ENCODE data around the gene LIN7C. TPM values are rescaled to one million over a fixed set of nuclear protein-coding genes. Genes with fewer than 3 reads are reported as not detected.

LIN7C gene
- total and polyA plus RNA-seq, 4 donors, result 5.2 to 43.7 (median 25.8) TPM

- H3K27ac ChIP-seq (ENCODE audit: low read depth in 1 of 2, low read length in 2 of 2), result peak overlapping the region; percentile 87 to 92
- H3K9ac ChIP-seq (ENCODE audit: low read depth in 1 of 2, low read length in 2 of 2), result peak overlapping the region; percentile 57 to 59
- peak; percentile 70 for DNase-seq (ENCODE audit: low spot score)
- no peaks in the 10 kb centered on the region for H3K9me3 ChIP-seq (ENCODE audit: control insufficient read depth in 4 of 4, low read length in 3 of 4)
- whole genome bisulfite sequencing, result under 1% methylated on average over 78 of the region's 79 CpGs
- TF ChIP-seq TAF1 (conservative IDR thresholded peaks at IDR 0.05), result no peak
- no peak for TF ChIP-seq MAX (IDR thresholded peaks at IDR 0.05)
- no peak for TF ChIP-seq ATF3 (IDR thresholded peaks at IDR 0.05)
- TF ChIP-seq RXRA (IDR thresholded peaks at IDR 0.05), result no peak
- TF ChIP-seq NR2F2 (IDR thresholded peaks at IDR 0.05), result no peak
- no peak for TF ChIP-seq JUND (IDR thresholded peaks at IDR 0.05)
- TF ChIP-seq HNF4G (IDR thresholded peaks at IDR 0.05), result no peak
- no peak for TF ChIP-seq YY1 (IDR thresholded peaks at IDR 0.05)
- no peak for TF ChIP-seq FOXA2 (IDR thresholded peaks at IDR 0.05)
- TF ChIP-seq, protein P1, sequence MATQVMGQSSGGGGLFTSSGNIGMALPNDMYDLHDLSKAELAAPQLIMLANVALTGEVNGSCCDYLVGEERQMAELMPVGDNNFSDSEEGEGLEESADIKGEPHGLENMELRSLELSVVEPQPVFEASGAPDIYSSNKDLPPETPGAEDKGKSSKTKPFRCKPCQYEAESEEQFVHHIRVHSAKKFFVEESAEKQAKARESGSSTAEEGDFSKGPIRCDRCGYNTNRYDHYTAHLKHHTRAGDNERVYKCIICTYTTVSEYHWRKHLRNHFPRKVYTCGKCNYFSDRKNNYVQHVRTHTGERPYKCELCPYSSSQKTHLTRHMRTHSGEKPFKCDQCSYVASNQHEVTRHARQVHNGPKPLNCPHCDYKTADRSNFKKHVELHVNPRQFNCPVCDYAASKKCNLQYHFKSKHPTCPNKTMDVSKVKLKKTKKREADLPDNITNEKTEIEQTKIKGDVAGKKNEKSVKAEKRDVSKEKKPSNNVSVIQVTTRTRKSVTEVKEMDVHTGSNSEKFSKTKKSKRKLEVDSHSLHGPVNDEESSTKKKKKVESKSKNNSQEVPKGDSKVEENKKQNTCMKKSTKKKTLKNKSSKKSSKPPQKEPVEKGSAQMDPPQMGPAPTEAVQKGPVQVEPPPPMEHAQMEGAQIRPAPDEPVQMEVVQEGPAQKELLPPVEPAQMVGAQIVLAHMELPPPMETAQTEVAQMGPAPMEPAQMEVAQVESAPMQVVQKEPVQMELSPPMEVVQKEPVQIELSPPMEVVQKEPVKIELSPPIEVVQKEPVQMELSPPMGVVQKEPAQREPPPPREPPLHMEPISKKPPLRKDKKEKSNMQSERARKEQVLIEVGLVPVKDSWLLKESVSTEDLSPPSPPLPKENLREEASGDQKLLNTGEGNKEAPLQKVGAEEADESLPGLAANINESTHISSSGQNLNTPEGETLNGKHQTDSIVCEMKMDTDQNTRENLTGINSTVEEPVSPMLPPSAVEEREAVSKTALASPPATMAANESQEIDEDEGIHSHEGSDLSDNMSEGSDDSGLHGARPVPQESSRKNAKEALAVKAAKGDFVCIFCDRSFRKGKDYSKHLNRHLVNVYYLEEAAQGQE (IDR thresholded peaks at IDR 0.05), result no peak
- no peaks in the 10 kb centered on the region for H3K27me3 ChIP-seq (ENCODE audit: control insufficient read depth in 4 of 4, insufficient read depth in 4 of 4, low read length in 3 of 4)
- H3K4me3 ChIP-seq (ENCODE audit: low read depth in 1 of 3, low read length in 3 of 3), result peak overlapping the region; percentile 72 to 96 (median 81)
- peaks cover 2 to 40% (median 29%) of the 10 kb centered on the region in 4 donors for H3K4me1 ChIP-seq (ENCODE audit: control insufficient read depth in 4 of 4, insufficient read depth in 4 of 4, low read length in 3 of 4)
- H3K36me3 ChIP-seq (ENCODE audit: control insufficient read depth in 4 of 4, insufficient read depth in 3 of 4, low read depth in 1 of 4, low read length in 3 of 4), result no peaks in the 10 kb centered on the region
These were observed 34.8 kb downstream of the LIN7C start for GRCh38 chr11:27471589-27472397.

DNA sequence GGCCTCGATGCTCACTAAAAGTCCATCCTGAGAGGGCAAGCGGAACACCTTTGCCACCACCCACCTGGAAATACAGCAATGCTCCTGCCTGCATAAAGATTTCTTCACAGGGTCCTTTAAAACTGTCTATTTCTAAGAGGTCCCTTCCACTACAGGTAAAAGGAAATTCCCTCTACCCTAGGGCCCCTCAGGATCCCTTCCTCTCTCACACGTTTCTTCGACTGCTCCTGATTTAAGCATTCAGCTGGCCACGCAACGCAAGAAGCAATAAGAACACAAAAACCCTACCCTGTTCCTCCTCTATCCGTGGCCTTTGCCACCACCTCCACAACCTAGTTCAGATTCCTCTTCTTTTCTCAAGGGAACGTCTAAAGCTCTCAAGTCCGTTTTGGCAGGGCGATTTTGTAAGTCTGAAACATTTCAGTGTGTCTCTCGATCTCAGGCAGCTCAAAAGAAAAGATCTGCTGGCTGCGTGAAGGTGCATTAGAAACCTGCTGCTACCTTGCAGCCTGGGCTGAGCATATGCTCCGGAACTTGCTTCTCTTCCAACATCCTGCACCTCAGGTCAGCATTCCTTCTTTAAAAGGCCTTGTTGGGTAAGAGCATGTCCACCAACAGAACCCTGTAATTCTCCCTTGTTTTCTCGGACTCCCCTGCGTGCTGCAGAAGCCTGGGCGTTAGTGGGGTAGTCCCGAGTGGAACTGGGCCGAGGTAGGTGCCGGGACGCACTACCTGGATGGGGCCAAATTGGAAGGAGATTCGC, 35.6 kb downstream of the LIN7C start:
- peak overlapping the region; percentile 87 to 92 for H3K27ac ChIP-seq (ENCODE audit: low read depth in 1 of 2, low read length in 2 of 2)
- H3K4me1 ChIP-seq (ENCODE audit: control insufficient read depth in 4 of 4, insufficient read depth in 4 of 4, low read length in 3 of 4), result peaks cover 2 to 44% (median 33%) of the 10 kb centered on the region in 4 donors
- no peaks in the 10 kb centered on the region for H3K9me3 ChIP-seq (ENCODE audit: control insufficient read depth in 4 of 4, low read length in 3 of 4)
- WGBS, result 13% methylated on average over 21 of the region's 21 CpGs
- peak; percentile 37 for DNase-seq (ENCODE audit: low spot score)
- H3K27me3 ChIP-seq (ENCODE audit: control insufficient read depth in 4 of 4, insufficient read depth in 4 of 4, low read length in 3 of 4), result no peaks in the 10 kb centered on the region
- TF ChIP-seq RAD21 (IDR thresholded peaks at IDR 0.05), result peak in 1 of 2 donors; percentile 1
- TF ChIP-seq MAX (IDR thresholded peaks at IDR 0.05), result peak; percentile 18
- TF ChIP-seq YY1 (IDR thresholded peaks at IDR 0.05), result no peak
- peak overlapping the region; percentile 21 to 59 for H3K9ac ChIP-seq (ENCODE audit: low read depth in 1 of 2, low read length in 2 of 2)
- H3K4me3 ChIP-seq (ENCODE audit: low read depth in 1 of 3, low read length in 3 of 3), result peak overlapping the region; percentile 71 to 96 (median 81)
- no peaks in the 10 kb centered on the region for H3K36me3 ChIP-seq (ENCODE audit: control insufficient read depth in 4 of 4, insufficient read depth in 3 of 4, low read depth in 1 of 4, low read length in 3 of 4)

DNA sequence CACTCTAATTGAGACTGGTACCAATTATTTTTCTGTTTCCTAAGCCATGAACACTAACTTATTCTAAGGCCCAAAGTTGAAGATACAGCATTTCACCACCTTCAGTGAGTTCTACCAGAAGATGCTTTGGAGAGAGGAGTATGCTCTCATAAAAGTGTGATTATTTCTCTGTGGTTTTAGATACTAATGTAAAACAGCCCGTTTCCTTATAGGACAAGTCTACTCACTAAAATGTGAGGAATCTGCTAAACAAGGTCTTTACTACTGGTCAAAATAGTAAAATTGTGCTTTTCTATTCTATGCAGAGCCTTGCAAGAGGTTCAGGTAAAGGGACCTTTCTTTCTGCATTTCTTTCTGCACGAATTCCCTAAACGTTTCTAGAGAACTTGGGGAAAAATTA, 36.4 kb downstream of the LIN7C start:
- no peaks in the 10 kb centered on the region for H3K9me3 ChIP-seq (ENCODE audit: control insufficient read depth in 4 of 4, low read length in 3 of 4)
- H3K27me3 ChIP-seq (ENCODE audit: control insufficient read depth in 4 of 4, insufficient read depth in 4 of 4, low read length in 3 of 4), result no peaks in the 10 kb centered on the region
- WGBS, result 31% methylated on average over 3 of the region's 3 CpGs
- H3K9ac ChIP-seq (ENCODE audit: low read depth in 1 of 2, low read length in 2 of 2), result peak overlapping the region; percentile 17 to 59
- no peak for DNase-seq (ENCODE audit: low spot score)
- H3K4me3 ChIP-seq (ENCODE audit: low read depth in 1 of 3, low read length in 3 of 3), result peak overlapping the region in 2 of 3 donors; percentile 81 to 96
- peak overlapping the region; percentile 5 to 75 for H3K27ac ChIP-seq (ENCODE audit: low read depth in 1 of 2, low read length in 2 of 2)
- no peak for TF ChIP-seq YY1 (IDR thresholded peaks at IDR 0.05)
- no peak for TF ChIP-seq EGR1 (IDR thresholded peaks at IDR 0.05; ENCODE audit: low read depth in 2 of 2)
- TF ChIP-seq GABPA (IDR thresholded peaks at IDR 0.05 in 1 of 2, conservative IDR thresholded peaks at IDR 0.05 in 1 of 2), result no peak
- no peak for TF ChIP-seq RXRA (IDR thresholded peaks at IDR 0.05)
- TF ChIP-seq RAD21 (IDR thresholded peaks at IDR 0.05), result no peak
- TF ChIP-seq MAX (IDR thresholded peaks at IDR 0.05), result no peak
- no peak for TF ChIP-seq SP1 (IDR thresholded peaks at IDR 0.05)
- no peak for TF ChIP-seq FOXA2 (IDR thresholded peaks at IDR 0.05)
- no peak for TF ChIP-seq NR2F2 (IDR thresholded peaks at IDR 0.05)
- TF ChIP-seq FOXA1 (IDR thresholded peaks at IDR 0.05), result no peak
- no peak for TF ChIP-seq HNF4A (conservative IDR thresholded peaks at IDR 0.05)
- H3K4me1 ChIP-seq (ENCODE audit: control insufficient read depth in 4 of 4, insufficient read depth in 4 of 4, low read length in 3 of 4), result peaks cover 2 to 47% (median 36%) of the 10 kb centered on the region in 4 donors
- no peaks in the 10 kb centered on the region for H3K36me3 ChIP-seq (ENCODE audit: control insufficient read depth in 4 of 4, insufficient read depth in 3 of 4, low read depth in 1 of 4, low read length in 3 of 4)

Data from liver (tissue), 9 donors.